Thyroid gland (tissue), 4 donors: Measurements from ENCODE around the gene RAD9A.

Experiments
- POLR2A ChIP-seq, 2 donors: fragments of 450-650 bp; IDR thresholded peaks; one replicate each; pipeline ENCODE4 v1.6.1; 2017; ENCODE audit warnings: antibody characterized with exemption in 2 of 2, mild to moderate bottlenecking in 2 of 2, moderate library complexity in 1 of 2
- TF ChIP-seq, protein P1 (sequence below), 6 experiments: fragments of 200-600 bp in 3 of 6; fragments of 450-650 bp in 3 of 6; sonication (generic) in 3 of 6; IDR thresholded peaks; one replicate each; pipeline ENCODE4 v1.5.1; 2016 to 2019; ENCODE audit warnings: antibody characterized with exemption in 6 of 6, mild to moderate bottlenecking in 2 of 6, inconsistent platforms in 1 of 6, moderate library complexity in 1 of 6

DNA sequence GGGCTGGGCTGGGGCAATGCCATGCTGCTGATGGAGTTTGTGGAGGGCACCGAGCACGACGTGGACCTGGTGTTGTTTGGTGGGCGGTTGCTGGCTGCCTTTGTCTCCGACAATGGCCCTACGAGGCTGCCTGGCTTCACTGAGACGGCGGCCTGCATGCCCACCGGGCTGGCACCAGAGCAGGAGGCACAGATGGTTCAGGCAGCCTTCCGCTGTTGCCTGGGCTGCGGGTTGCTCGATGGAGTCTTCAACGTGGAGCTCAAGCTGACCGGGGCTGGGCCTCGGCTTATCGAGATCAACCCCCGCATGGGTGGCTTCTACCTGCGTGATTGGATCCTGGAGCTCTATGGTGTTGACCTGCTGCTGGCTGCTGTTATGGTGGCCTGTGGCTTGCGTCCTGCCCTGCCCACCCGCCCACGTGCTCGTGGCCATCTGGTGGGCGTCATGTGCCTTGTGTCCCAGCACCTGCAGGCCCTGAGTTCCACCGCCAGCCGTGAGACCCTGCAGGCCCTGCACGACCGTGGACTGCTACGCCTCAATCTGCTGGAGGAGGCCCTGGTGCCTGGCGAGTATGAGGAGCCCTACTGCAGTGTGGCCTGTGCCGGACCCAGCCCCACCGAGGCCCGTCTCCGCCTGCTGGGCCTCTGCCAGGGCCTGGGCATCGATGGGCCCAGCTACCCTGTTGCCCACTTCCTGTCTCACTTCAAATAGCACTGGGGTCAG is 32.3 kb downstream of the RAD9A start:
- TF ChIP-seq, protein P1, sequence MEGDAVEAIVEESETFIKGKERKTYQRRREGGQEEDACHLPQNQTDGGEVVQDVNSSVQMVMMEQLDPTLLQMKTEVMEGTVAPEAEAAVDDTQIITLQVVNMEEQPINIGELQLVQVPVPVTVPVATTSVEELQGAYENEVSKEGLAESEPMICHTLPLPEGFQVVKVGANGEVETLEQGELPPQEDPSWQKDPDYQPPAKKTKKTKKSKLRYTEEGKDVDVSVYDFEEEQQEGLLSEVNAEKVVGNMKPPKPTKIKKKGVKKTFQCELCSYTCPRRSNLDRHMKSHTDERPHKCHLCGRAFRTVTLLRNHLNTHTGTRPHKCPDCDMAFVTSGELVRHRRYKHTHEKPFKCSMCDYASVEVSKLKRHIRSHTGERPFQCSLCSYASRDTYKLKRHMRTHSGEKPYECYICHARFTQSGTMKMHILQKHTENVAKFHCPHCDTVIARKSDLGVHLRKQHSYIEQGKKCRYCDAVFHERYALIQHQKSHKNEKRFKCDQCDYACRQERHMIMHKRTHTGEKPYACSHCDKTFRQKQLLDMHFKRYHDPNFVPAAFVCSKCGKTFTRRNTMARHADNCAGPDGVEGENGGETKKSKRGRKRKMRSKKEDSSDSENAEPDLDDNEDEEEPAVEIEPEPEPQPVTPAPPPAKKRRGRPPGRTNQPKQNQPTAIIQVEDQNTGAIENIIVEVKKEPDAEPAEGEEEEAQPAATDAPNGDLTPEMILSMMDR (IDR thresholded peaks at IDR 0.05) = no peak
- TF ChIP-seq POLR2A (IDR thresholded peaks at IDR 0.05) = no peak
